Measurements from ENCODE around the gene CD59.

The CD59 gene, protein sequence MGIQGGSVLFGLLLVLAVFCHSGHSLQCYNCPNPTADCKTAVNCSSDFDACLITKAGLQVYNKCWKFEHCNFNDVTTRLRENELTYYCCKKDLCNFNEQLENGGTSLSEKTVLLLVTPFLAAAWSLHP

GRCh38 chr11:33736148-33736812 is at the start of gene CD59:
Gene CD59 (minus strand): TSS chr11:33736423. CDS start chr11:33722445, 13,978 bp downstream.
- peak; percentile 79 to 84 for DNase-seq (ENCODE audit: low read depth in 2 of 2)

GRCh38 chr11:33785609-33786008 is 49.4 kb upstream of the CD59 start:
- no peak for DNase-seq (ENCODE audit: low read depth in 2 of 2)

DNA sequence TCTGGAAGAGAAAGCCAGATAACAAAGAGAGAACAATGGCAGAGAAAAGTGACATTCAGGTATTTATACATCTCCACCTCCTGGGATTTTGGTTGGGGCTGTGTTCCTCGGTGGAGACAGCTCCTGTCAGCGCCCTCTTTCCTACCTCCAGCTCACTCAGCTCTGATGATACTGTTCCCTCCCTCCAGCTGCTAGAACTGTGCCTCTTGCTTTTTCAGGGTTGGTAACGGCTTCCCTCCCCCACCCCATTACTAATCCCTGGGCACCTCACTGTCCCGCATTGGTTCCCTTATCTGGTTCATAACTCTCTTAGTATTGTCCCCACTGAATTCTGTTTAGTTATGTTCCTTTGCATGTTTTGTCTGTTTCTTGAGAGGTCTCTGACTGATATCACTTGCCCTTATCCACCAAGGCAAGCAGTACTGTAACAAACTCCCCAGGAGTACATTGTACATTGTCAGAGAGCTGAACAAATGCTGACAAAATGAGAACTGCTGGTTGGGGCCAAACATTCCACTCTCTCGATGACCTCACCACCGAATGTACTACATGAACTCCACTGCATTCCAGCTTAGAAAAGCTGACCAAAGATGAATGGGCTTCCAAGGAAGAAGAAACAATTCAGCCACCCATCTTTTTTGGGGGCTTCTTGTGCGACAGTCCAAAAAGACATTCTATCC is 43.8 kb upstream of the CD59 start:
- no peak for DNase-seq (ENCODE audit: low read depth in 2 of 2)

DNA sequence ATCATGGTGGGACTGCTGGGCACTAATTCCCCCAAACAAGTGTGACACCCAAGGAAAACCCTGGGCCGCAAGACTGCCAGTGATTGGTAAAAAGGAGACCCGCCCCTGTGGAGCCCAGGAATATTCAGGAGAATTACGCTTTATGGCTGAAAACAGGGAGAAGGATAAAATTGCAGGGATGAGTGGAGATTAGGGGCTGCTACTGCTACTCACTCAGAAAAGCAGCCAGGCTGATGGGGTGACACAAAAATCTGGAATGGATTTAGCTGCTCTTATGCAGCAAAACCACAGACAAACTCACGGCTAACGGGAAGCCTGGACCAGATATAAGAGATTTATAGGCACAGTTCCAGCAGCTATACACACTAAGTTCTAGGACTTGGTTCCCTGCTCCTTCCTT is 42.5 kb upstream of the CD59 start:
- DNase-seq (ENCODE audit: low read depth in 2 of 2): no peak

- no peak for DNase-seq (ENCODE audit: low read depth in 2 of 2)
Measured at GRCh38 chr11:33777906-33778305, 41.7 kb upstream of the CD59 start.

- no peak for DNase-seq (ENCODE audit: low read depth in 2 of 2)
Measured at GRCh38 chr11:33775832-33776470, 39.7 kb upstream of the CD59 start.

- no peak for DNase-seq (ENCODE audit: low read depth in 2 of 2)
Measured at GRCh38 chr11:33775467-33775807, 39.2 kb upstream of the CD59 start.

DNA sequence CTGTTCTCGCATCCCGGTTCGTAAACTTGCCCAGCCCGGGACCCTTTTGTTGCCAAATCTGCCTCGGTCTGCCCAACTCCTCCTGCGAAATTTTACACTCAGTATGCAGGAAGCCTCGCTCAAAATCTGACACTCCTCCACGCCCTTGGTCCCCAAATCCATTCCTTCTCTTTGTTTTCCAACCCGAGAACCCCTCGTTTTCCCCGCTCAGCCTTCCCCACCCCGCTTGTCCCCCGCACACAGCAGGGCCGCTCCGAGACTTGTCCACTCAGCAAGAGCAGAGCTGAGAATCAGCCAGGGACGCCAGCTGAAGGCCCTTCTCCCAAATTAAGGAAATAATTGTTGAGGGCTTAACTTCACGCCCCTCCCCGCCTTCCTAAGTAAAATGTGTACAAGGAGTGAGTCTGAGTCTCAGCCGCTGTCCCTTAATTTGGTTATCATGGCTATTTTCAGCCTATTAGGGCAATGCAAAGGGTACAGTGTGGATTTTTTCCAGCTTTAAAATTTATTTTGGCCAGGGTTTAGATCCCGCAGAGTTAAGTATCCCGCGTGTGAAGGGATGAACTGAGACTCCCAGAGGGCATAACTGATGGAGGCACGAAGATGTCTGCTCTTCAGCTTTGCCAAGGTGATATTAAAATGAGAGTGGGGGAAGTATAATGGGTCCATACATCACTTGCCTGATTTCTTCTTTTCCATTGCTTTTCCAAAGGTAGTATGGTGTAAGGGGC is 38.7 kb upstream of the CD59 start:
- no peak for DNase-seq (ENCODE audit: low read depth in 2 of 2)

- DNase-seq (ENCODE audit: low read depth in 2 of 2): peak; percentile 71 to 75
Measured at GRCh38 chr11:33773987-33774735, 37.9 kb upstream of the CD59 start, which contains the start of gene FBXO3. Gene FBXO3 (minus strand): TSS chr11:33774520. CDS start chr11:33774497, 23 bp downstream.

DNA sequence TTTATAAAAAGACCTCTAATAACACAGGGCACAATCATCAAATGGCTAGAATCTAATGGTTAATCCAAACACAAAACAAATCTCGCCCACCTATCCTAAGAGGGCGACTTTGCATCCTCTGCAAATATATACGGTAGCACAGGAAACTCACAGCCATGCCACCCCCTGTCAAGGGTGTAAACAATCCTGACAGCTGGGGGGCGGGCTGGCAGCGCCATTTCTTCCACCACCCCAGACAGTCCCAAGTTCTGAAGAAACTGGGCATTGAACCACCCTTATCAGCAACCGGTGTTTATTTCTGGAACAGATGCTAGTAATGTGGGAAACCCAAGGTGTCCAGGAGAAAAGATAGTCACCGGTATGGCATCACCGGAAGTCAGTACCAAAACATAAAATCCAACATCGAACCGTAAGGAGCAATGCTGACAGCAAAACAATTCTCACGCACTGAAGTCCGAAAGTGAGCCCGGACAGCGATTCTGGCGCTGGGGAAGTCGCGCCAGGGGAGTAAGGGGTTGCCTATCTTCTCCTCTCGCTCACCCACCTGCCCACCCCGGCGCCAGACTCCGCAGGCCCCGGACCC is 37.3 kb upstream of the CD59 start:
- DNase-seq (ENCODE audit: low read depth in 2 of 2): no peak

- DNase-seq (ENCODE audit: low read depth in 2 of 2): no peak
Measured at GRCh38 chr11:33772870-33773269, 36.6 kb upstream of the CD59 start.

- no peak for DNase-seq (ENCODE audit: low read depth in 2 of 2)
Measured at GRCh38 chr11:33772300-33772699, 36.1 kb upstream of the CD59 start.

DNA sequence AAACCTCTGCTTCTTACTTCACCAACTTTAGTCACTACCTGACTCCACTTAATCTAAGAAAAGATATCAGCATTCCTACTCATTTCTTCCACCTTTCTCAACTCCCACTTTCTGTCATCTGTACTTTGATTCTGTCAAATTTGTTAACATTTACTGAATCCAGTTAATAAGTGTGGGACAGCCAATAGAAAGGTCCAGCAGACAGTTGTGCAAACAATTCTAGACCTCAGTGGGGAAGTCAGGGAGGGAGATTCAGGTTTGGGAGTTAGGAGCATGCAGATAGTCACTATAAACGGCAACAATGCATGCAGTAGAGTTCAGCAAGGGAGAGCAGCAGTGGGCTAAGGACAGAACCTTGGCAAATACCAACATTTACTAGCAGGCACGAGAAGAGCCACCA is 34.0 kb upstream of the CD59 start:
- no peak for DNase-seq (ENCODE audit: low read depth in 2 of 2)

- no peak for DNase-seq (ENCODE audit: low read depth in 2 of 2)
Measured at GRCh38 chr11:33769542-33769941, 33.3 kb upstream of the CD59 start.

- DNase-seq (ENCODE audit: low read depth in 2 of 2): no peak
Measured at GRCh38 chr11:33767624-33768023, 31.4 kb upstream of the CD59 start.

DNA sequence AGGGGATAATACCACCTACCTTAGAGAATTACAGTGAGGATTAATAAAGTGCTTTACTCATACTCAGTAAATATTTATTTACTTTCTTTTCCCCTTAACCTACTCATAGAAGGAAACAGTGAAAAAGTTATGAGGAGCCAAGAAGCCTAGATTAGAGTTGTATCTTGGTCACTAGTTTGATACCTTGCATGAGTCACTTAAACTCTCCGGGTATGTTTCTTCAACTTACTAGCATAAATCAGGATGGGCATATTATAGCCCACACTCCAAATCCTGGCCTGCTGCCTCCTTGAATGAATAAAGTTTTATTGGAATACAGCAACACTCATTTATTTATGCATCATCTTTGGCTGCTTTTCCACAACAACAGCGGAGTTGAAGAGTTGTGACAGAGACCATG is 29.9 kb upstream of the CD59 start:
- no peak for DNase-seq (ENCODE audit: low read depth in 2 of 2)

GRCh38 chr11:33761471-33761870 is 25.2 kb upstream of the CD59 start:
- no peak for DNase-seq (ENCODE audit: low read depth in 2 of 2)

GRCh38 chr11:33753304-33753967 is 17.2 kb upstream of the CD59 start:
- no peak for DNase-seq (ENCODE audit: low read depth in 2 of 2)

GRCh38 chr11:33751878-33752277 is 15.7 kb upstream of the CD59 start:
- DNase-seq (ENCODE audit: low read depth in 2 of 2): no peak

GRCh38 chr11:33747979-33748378 is 11.8 kb upstream of the CD59 start:
- no peak for DNase-seq (ENCODE audit: low read depth in 2 of 2)

DNA sequence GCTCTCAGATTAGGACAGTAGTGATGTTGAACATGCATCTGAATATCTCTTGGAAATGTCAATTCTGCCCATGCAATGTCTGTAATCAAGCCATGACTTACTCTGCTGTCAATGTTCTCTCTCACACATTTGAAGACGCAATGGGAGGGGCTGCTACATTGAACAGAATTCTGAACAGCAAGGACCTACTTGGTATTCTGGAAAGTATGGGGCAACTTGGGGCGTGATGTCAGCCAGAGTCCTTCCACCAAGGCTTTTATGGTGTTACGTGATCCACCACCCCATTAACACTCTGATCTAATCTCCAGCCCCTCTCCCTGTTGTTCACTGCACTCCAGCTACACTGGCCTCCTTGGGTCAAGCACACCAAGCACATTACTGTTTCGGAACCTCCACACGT is 7.1 kb upstream of the CD59 start:
- no peak for DNase-seq (ENCODE audit: low read depth in 2 of 2)
